GM13976 (cell line): ENCODE measurements around the gene ARID5B.
"Not testable (repeated sequence)": the region's sequence is repeated elsewhere in the genome, so short reads cannot be mapped to it uniquely, and the experiment has no call there.

Experiments used
- DNase-seq: peaks from one replicate; pipeline ENCODE4 v3.0.0; 2012; ENCODE audit warnings: low spot score
- CTCF ChIP-seq: IDR thresholded peaks from 2 replicates; pipeline ENCODE4 v1.5.1; 2012; ENCODE audit warnings: borderline replicate concordance, mild to moderate bottlenecking; ENCODE audit not compliant: insufficient read depth; ENCODE audit errors: extremely low read depth, missing control alignments, control extremely low read depth
- in situ Hi-C: fragments of 300-500 bp; cut with MboI; formaldehyde crosslinking; loops from one replicate; pipeline ENCODE4 v1.12.0; 2022; ENCODE audit warnings: low sequenced_read_pairs, mixed read lengths, inconsistent platforms; ENCODE audit not compliant: unreplicated experiment

Gene ARID5B

DNA sequence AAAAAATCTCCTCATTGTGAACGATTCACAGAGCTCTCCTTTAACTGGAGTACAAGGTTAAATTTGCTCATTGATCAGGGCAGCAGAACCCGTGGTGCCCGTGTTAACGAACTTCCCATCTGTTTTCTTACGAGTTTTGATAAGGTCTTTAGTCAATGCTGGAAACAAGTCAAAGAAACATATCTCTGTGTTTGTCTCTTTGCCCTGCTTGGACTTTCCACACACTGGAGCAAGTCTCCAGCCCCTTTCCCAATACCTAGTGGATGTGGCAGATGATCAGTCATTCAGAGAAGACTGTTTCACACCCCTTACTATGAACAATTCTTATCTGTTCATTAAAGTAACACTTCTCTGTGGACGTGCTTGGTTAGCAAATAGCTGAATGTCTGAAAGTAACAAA lies 121.3 kb downstream of the ARID5B start:
- in situ Hi-C loops, result no loop called here
- TF ChIP-seq CTCF, result no peak
- no peak for DNase-seq

DNA sequence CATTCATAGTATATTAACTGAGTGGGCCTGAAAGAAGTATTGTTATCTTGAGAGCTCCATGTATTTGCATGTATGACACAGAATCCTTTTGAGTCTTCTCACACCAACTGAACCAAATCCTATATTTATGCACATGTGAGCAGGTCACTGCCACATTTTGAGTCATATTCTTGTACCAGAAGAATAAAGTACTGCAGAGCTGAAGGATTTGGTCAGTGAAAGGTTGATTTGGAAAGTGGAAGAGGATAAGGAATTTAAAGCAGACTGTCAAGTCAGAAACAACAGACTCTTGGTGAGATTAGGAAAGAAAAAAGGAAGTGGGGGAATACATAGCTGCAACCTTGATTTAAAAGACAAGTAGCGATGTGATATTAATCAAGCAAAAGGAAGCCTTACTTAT lies 121.8 kb downstream of the ARID5B start:
- DNase-seq, result no peak
- no peak for TF ChIP-seq CTCF
- in situ Hi-C loops, result no loop called here

DNA sequence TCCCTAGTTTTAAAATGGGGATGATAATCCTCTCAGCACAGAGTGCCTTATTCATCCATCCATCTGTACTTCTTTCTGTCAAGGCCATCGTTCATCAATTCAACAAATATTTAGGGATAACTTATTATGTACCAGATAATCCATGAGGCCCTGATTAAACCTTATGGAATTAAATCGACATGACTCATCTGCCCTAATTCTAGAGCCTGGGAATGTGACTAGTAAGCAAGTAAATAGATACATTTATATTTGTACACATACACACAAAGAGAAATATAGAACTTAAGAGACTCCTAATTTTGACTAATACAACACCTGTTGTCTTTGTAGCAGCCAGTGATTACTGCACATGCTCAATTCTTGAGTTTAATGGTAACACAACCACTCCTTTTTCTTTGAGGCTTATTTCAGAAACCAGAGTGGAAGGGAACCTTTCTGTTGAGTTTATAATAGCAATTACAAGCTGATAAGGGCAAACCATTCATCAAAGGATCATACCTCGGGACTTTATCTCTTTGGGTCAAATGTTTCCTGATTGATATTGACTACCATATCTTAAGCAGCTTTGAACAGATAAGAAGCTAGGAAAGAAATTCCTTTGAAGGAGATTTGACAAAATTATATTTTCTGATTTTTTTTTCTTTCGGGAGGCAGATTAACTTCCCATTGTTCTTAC lies 122.7 kb downstream of the ARID5B start:
- TF ChIP-seq CTCF, result no peak
- in situ Hi-C loops, result no loop called here
- DNase-seq, result no peak

DNA sequence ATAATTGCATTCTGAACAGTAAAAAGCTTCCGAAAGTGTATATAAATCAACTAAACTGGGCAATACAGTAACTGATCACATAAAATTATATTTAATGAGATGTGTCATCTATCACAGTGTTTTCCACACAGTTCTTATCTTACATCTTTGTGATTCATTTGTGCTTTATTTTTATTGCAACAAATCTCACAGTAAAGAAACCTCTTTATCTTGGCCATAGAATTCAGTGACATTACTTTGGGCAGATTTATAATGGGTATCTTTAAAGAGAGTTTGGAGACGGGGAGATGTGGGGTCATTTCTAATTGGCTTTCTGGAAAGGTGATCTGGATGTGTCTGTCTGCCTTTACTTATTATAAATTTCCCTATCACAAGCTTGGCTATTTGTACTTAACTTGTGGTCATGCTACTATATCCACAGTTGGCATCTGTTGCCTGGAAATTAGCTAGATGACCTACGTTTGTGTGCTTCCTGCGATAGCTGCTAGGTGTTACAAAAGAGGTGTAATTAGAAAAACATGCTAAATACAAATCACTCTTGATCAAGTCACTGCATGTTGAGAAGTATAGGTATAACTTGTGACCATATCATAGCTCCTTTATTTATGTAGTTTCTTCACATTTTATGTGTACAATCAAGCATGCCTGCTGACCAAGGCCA lies 123.8 kb downstream of the ARID5B start:
- no peak for TF ChIP-seq CTCF
- no peak for DNase-seq
- in situ Hi-C loops, result no loop called here

GRCh38 chr10:62025901-62026879 lies 124.7 kb downstream of the ARID5B start:
- no peak for DNase-seq
- TF ChIP-seq CTCF, result no peak
- in situ Hi-C loops, result no loop called here

DNA sequence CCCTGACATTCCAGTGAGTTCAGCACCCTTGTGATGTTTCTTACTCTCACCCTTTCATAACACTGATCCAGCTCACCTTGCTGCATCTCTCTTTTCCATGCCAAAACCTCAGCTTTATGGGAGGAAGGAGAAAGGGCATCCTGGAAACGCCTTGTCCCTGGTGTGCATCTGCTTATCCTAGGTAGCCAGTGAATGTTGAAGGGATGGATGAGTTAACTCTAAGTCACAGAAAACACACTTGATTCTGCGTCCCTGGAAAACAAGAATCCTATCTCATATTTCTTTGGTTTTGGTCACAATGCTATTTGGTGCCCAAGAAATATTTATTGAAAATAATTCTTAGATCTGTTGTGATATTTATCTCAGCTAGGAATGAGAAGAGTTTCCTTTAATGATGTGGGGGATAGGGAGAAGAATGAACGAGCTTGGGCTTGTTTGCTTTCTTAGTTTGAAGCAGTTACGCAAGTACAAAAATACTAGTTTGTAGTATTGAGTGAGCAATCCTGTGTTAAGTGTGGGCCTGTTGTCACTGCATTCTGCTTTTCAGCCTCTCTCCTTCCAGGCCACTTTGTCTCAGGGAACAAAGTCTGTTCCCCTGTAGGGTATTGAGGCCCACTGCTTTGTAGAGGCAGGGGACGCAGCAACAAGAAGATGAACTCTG lies 126.5 kb downstream of the ARID5B start:
- in situ Hi-C loops, result no loop called here
- TF ChIP-seq CTCF, result no peak
- DNase-seq, result no peak

GRCh38 chr10:62028502-62028842 lies 127.0 kb downstream of the ARID5B start:
- in situ Hi-C loops, DNase-seq: not testable (repeated sequence)
